K562 (cell line): ENCODE measurements around the gene GNPTAB. TPM values are rescaled to one million over a fixed set of nuclear protein-coding genes. Genes with fewer than 3 reads are reported as not detected.
A peak's percentile ranks its signal among the peaks of the same experiment; 100 is the strongest.

Experiments
- E2F8 ChIP-seq: fragments of 450-650 bp; IDR thresholded peaks from 2 replicates; pipeline ENCODE4 v1.7.1; 2018; ENCODE audit warnings: mild to moderate bottlenecking, low read depth; ENCODE audit not compliant: partially characterized antibody
- ETS1 ChIP-seq: conservative IDR thresholded peaks from 2 replicates; pipeline ENCODE4 v1.6.1; 2011; ENCODE audit warnings: low read depth, mild to moderate bottlenecking, low read length; ENCODE audit not compliant: control insufficient read depth
- EWSR1 ChIP-seq: fragments of 450-650 bp; IDR thresholded peaks from 2 replicates; pipeline ENCODE4 v1.6.1; 2018; ENCODE audit warnings: borderline replicate concordance, mild to moderate bottlenecking, low read depth, moderate library complexity; ENCODE audit not compliant: partially characterized antibody
- GABPB1 ChIP-seq: sonication (generic); formaldehyde crosslinking; IDR thresholded peaks from 2 replicates; pipeline ENCODE4 v1.8.0; 2022; ENCODE audit warnings: mild to moderate bottlenecking, missing genetic modification reagents
- GATAD2A ChIP-seq: fragments of 450-650 bp; IDR thresholded peaks from 2 replicates; pipeline ENCODE4 v1.6.1; 2017
- HNRNPL ChIP-seq: fragments of 200-400 bp; formaldehyde crosslinking; IDR thresholded peaks from 2 replicates; pipeline ENCODE4 v1.6.1; 2017; ENCODE audit warnings: low read depth, mild to moderate bottlenecking, low read length
- KLF6 ChIP-seq: fragments of 250-450 bp; sonication (Bioruptor Pico); IDR thresholded peaks from 2 replicates; pipeline ENCODE4 v1.4.0; 2020; ENCODE audit warnings: mild to moderate bottlenecking, moderate library complexity, borderline replicate concordance
- MITF ChIP-seq: IDR thresholded peaks from 2 replicates; pipeline ENCODE4 v1.6.1; 2014; ENCODE audit warnings: antibody characterized with exemption
- PHTF2 ChIP-seq: fragments of 250-450 bp; sonication (Bioruptor Pico); IDR thresholded peaks from 2 replicates; pipeline ENCODE4 v1.5.0; 2021; ENCODE audit warnings: mild to moderate bottlenecking
- POLR2G ChIP-seq: fragments of 200-400 bp; formaldehyde crosslinking; IDR thresholded peaks from 2 replicates; pipeline ENCODE4 v1.6.1; 2017; ENCODE audit warnings: low read depth, mild to moderate bottlenecking, antibody characterized with exemption, low read length, moderate library complexity
- PRDM10 ChIP-seq: fragments of 450-650 bp; IDR thresholded peaks from 2 replicates; pipeline ENCODE4 v1.6.1; 2018; ENCODE audit not compliant: partially characterized antibody
- TAF9B ChIP-seq: fragments of 450-650 bp; IDR thresholded peaks from 2 replicates; pipeline ENCODE4 v1.6.1; 2018; ENCODE audit warnings: mild to moderate bottlenecking; ENCODE audit not compliant: partially characterized antibody
- TBP ChIP-seq: optimal IDR thresholded peaks from 2 replicates; pipeline ENCODE3; 2011; ENCODE audit warnings: low read depth, low read length, improper control_type of control experiment
- ZFPM2 ChIP-seq: fragments of 250-450 bp; sonication (Bioruptor Pico); IDR thresholded peaks from 2 replicates; pipeline ENCODE4 v1.5.1; 2022; ENCODE audit warnings: mild to moderate bottlenecking
- ZNF277 ChIP-seq: fragments of 250-450 bp; sonication (Bioruptor Pico); IDR thresholded peaks from 2 replicates; pipeline ENCODE4 v1.8.0; 2022; ENCODE audit warnings: inconsistent platforms, mild to moderate bottlenecking, moderate library complexity, borderline replicate concordance
- ZNF41 ChIP-seq: fragments of 250-450 bp; sonication (Bioruptor Pico); conservative IDR thresholded peaks from 2 replicates; pipeline ENCODE4 v1.4.0; 2020; ENCODE audit warnings: mild to moderate bottlenecking
- polyA plus RNA-seq, 8 experiments: library from polyadenylated mRNA; depleted of rRNA in 4 of 8; stranded (reverse) in 5 of 8; unstranded in 3 of 8; fragments of >200 nt; fragmentation: Nextera tagmentation in 2 of 8; fragmentation: Illumina TruSeq in 1 of 8; extraction: Ambion mirVana in 2 of 8; extraction: Trizol in 1 of 8; gene quantifications; 2 replicates each; pipeline versions ENCODE4 v1.2.1 to v1.2.3, GENCODE V29; 2011 to 2014; ENCODE audit warnings: inconsistent platforms in 1 of 8, missing spikeins in 1 of 8
- total RNA-seq, 7 experiments: library from RNA; depleted of rRNA in 6 of 7; stranded (reverse); fragments of >200 nt in 6 of 7; fragmentation: Illumina TruSeq in 2 of 7; extraction: Trizol in 2 of 7; gene quantifications; 2 replicates each; pipeline versions ENCODE4 v1.2.1 to v1.2.3, GENCODE V29; 2011 to 2021; ENCODE audit warnings: low replicate concordance in 1 of 7

GNPTAB gene
- total and polyA plus RNA-seq, 9 of the 15 experiments (the other 6 are each of a cell fraction or from before 2014, with no cell fraction given), result 5.9 to 23.2 (median 19.3) TPM

- TF ChIP-seq E2F8, result no peak
- no peak for TF ChIP-seq PHTF2 (CRISPR knock-in tag)
- no peak for TF ChIP-seq ZNF277
- TF ChIP-seq PRDM10, result peak; percentile 99
- TF ChIP-seq POLR2G, result peak; percentile 96
- peak; percentile 67 for TF ChIP-seq TBP
- no peak for TF ChIP-seq ZFPM2 (CRISPR knock-in tag)
- TF ChIP-seq ETS1, result peak; percentile 21; the same call in 1 of the 2 replicates
- no peak for TF ChIP-seq GATAD2A
- TF ChIP-seq HNRNPL, result peak; percentile 80
- peak; percentile 38 for TF ChIP-seq TAF9B
- TF ChIP-seq GABPB1 (CRISPR knock-in tag), result no peak
- TF ChIP-seq EWSR1, result no peak
- no peak for TF ChIP-seq KLF6
- TF ChIP-seq ZNF41, result no peak
- no peak for TF ChIP-seq MITF
Observed at GRCh38 chr12:101876861-101877805, 46.4 kb upstream of the GNPTAB start, which contains the start of gene DRAM1 (continued).
